HK-2 (cell line): Measurements from ENCODE around the gene TTC7B.

ENCODE experiments used
- DNase-seq: peaks from one replicate; pipeline ENCODE4 v3.0.0-alpha.2; 2018; ENCODE audit not compliant: unreplicated experiment

Gene TTC7B

GRCh38 chr14:90489916-90490719, 326.1 kb downstream of the TTC7B start:
- DNase-seq: no peak

DNA sequence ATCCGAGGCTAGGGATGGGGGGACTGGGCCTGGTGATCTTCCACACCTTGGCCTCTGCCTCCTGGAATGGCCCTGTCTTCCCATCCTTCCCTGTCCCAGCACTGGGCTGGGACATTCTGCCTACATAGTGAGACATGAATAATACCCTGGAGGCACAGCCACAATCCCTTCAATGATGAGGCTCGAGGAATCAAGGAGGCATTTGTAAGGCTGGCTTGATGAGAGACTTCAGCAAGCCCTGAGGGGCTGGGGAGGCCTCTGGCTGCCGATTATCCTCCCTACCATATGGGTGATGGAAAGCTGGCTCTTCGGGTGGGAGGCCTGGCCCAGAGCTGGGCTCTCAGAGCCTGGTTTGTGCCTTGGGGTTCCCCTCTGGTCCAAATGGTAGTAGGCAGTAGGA, 326.9 kb downstream of the TTC7B start:
- no peak for DNase-seq

- no peak for DNase-seq
These were observed 328.0 kb downstream of the TTC7B start for GRCh38 chr14:90488256-90488655.

GRCh38 chr14:90487462-90487861, 328.8 kb downstream of the TTC7B start:
- DNase-seq: no peak

GRCh38 chr14:90487031-90487430, 329.2 kb downstream of the TTC7B start:
- no peak for DNase-seq

DNA sequence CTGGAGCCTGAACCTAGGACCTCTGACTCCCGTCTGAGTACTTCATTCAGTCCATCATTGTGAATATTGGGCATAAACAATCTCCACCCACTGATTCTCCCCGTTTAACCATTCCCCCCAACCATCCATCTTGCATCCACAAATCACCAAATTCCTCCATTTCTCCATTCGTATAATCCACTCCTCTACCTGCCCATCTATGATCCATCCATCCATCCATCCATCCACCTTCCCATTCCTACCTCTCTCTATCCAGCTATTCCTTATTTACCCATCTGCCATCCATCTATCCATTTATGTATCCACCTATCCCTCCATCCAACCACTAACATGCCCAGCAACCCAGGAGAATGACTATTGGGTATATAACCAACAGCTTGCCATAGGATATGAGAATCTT, 331.9 kb downstream of the TTC7B start:
- DNase-seq: no peak

GRCh38 chr14:90483571-90483974, 332.7 kb downstream of the TTC7B start:
- DNase-seq: no peak

DNA sequence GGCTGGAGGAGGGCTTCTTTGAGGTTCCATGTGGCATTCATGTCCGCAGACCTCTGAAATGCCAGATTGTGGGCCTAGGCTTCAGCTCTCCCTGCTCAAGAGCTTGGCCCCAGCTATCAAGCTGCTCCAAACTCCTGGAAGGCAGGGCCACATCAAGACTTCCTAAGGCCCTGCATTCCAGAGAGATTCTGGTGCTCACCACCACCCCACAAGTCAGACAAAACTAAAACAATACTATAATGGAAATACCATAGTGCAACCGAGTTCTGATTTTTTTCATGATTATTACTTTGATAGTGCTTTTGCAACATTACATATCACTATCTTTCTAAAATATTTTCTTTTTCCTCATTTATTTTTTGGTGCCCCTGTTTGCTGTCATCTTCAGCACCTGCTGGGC, 333.1 kb downstream of the TTC7B start:
- DNase-seq: no peak

- no peak for DNase-seq
These were observed 340.9 kb downstream of the TTC7B start for GRCh38 chr14:90475298-90475697.
